Stomach (tissue), 4 donors: ENCODE results near the gene TMEM203.

ENCODE experiments used
- POLR2A ChIP-seq, 4 donors: fragments of 450-650 bp; IDR thresholded peaks; one replicate each; pipeline ENCODE4 v1.6.1; 2016; ENCODE audit warnings: antibody characterized with exemption in 4 of 4, control low read depth in 2 of 4, mild to moderate bottlenecking in 1 of 4, moderate library complexity in 1 of 4
- TF ChIP-seq, protein P1 (sequence below), 7 experiments: fragments of 450-650 bp in 4 of 7; fragments of 200-600 bp in 3 of 7; sonication (generic) in 3 of 7; IDR thresholded peaks; one replicate each; pipeline ENCODE4 v1.5.1; 2016 to 2019; ENCODE audit warnings: antibody characterized with exemption in 7 of 7, control low read depth in 2 of 7, mild to moderate bottlenecking in 1 of 7

DNA sequence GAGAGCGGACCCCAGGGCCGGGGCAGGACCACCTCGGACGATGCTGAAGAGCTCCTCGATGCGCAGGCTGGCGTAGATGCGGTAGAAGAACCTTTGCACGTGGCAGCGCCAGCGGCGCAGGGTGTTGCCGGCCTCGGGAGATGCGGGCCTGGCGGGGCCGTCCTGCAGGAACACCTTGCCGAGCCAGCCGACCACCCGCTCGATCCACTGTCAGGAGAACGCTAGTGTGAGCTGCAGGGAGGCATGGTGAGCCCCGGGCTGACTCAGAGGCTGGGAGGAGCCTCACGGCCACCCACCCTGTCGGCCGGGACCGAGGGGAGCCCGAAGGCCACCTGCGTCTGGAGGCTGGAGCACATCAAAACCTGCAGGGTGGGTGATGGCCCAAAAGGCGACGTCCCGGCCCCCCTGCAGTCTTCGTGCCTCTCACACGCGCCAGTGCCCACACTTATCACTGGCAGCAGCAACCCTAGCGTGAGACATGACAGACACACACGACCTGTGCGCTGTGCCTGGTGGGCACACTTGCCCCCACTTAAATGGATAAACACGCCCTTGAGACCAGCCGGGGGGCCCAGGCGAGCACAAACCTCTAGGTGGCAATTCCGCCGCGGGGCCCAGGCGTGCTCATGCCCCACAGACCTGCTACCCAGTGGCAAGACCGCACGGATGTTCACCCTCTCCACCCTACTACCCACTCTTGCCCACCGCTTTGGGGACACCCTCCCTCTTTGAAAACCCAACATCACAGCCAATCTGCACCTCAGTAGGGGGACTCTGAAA is 20.4 kb downstream of the TMEM203 start:
- TF ChIP-seq, protein P1, sequence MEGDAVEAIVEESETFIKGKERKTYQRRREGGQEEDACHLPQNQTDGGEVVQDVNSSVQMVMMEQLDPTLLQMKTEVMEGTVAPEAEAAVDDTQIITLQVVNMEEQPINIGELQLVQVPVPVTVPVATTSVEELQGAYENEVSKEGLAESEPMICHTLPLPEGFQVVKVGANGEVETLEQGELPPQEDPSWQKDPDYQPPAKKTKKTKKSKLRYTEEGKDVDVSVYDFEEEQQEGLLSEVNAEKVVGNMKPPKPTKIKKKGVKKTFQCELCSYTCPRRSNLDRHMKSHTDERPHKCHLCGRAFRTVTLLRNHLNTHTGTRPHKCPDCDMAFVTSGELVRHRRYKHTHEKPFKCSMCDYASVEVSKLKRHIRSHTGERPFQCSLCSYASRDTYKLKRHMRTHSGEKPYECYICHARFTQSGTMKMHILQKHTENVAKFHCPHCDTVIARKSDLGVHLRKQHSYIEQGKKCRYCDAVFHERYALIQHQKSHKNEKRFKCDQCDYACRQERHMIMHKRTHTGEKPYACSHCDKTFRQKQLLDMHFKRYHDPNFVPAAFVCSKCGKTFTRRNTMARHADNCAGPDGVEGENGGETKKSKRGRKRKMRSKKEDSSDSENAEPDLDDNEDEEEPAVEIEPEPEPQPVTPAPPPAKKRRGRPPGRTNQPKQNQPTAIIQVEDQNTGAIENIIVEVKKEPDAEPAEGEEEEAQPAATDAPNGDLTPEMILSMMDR (IDR thresholded peaks at IDR 0.05), result no peak
- no peak for TF ChIP-seq POLR2A (IDR thresholded peaks at IDR 0.05)
